NB4 (cell line): ENCODE data around the gene EBLN1.

ENCODE experiments used
- DNase-seq: peaks from one replicate; pipeline ENCODE4 v3.0.0; 2010; ENCODE audit warnings: low read depth
- H3K4me3 ChIP-seq: one replicate; pipeline ENCODE4 v1.5.1; 2011; ENCODE audit warnings: mild to moderate bottlenecking, low read depth, low read length, moderate library complexity
- MYC ChIP-seq: IDR thresholded peaks from 2 replicates; pipeline ENCODE4 v1.6.1; 2011; ENCODE audit warnings: low read depth, low read length
- POLR2A ChIP-seq: IDR thresholded peaks from 2 replicates; pipeline ENCODE4 v1.6.1; 2011; ENCODE audit warnings: mild to moderate bottlenecking; ENCODE audit not compliant: insufficient read length; ENCODE audit errors: extremely low read depth
- TF ChIP-seq, protein P1 (sequence below): IDR thresholded peaks from one replicate; pipeline ENCODE4 v1.5.1; 2012; ENCODE audit warnings: low read depth, low read length
- TF ChIP-seq, protein P2 (sequence below): IDR thresholded peaks from 2 replicates; pipeline ENCODE4 v1.6.1; 2011; ENCODE audit warnings: low read depth, low read length

The EBLN1 gene

DNA sequence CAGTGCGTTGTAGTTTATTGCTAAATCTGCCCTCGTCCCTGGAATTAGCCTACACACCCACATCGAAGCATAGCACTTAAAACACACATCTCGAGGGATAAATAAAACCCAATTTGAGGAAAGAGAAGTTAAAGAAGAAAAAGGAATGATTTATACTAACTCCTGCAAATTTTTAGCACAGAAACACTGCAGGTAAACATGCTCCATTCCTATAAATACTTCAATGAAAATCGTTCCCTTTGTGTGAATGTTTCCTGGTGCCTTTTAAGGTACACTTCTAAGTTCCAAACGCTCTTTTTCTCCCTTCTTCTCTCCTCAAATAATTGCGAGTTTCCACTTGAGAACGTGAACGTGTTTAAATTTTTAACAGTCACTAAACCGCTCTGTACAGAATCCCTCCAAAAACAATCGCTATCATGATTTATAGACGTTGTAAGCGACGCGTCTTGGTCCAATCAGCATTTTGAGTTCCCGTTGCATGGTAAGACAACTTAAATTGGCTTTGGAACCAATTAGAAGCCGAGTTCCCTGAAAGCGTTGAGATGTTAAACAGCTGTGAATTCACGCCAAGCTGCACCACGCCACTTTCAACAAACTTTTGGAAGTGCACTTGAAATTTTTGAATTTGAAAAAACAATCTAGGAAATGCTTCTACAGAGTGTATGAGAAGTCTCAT is 12.5 kb upstream of the EBLN1 start:
- peak; percentile 61 for DNase-seq

DNA sequence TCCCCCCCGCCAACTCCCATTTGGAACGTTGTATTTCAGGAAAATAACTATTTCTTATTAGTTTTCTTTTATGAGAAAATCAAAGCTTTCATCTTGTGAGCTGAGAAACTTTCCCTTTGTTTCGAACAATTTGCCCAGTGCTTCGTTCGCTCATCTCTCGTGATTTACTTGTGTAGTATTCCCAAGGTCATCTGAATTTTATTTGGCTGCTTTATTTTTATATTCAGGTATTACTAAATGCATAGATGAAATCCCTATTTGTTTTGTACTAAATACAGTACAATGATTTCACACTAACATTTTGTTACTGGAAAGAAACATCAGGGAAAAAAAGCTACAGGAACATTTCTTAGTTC is 12.0 kb upstream of the EBLN1 start:
- TF ChIP-seq MYC (no peak), POLR2A (no peak)
- TF ChIP-seq, protein P1, sequence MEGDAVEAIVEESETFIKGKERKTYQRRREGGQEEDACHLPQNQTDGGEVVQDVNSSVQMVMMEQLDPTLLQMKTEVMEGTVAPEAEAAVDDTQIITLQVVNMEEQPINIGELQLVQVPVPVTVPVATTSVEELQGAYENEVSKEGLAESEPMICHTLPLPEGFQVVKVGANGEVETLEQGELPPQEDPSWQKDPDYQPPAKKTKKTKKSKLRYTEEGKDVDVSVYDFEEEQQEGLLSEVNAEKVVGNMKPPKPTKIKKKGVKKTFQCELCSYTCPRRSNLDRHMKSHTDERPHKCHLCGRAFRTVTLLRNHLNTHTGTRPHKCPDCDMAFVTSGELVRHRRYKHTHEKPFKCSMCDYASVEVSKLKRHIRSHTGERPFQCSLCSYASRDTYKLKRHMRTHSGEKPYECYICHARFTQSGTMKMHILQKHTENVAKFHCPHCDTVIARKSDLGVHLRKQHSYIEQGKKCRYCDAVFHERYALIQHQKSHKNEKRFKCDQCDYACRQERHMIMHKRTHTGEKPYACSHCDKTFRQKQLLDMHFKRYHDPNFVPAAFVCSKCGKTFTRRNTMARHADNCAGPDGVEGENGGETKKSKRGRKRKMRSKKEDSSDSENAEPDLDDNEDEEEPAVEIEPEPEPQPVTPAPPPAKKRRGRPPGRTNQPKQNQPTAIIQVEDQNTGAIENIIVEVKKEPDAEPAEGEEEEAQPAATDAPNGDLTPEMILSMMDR: no peak
- TF ChIP-seq, protein P2, sequence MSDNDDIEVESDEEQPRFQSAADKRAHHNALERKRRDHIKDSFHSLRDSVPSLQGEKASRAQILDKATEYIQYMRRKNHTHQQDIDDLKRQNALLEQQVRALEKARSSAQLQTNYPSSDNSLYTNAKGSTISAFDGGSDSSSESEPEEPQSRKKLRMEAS: no peak
- H3K4me3 ChIP-seq: peak overlapping the region; percentile 79
- no peak for DNase-seq

More for the DNA sequence above, 12.5 kb upstream of the EBLN1 start:
- H3K4me3 ChIP-seq: peak overlapping the region; percentile 79
- TF ChIP-seq, protein P1: no peak
- no peak for TF ChIP-seq MYC
- TF ChIP-seq, protein P2: no peak
- no peak for TF ChIP-seq POLR2A

DNA sequence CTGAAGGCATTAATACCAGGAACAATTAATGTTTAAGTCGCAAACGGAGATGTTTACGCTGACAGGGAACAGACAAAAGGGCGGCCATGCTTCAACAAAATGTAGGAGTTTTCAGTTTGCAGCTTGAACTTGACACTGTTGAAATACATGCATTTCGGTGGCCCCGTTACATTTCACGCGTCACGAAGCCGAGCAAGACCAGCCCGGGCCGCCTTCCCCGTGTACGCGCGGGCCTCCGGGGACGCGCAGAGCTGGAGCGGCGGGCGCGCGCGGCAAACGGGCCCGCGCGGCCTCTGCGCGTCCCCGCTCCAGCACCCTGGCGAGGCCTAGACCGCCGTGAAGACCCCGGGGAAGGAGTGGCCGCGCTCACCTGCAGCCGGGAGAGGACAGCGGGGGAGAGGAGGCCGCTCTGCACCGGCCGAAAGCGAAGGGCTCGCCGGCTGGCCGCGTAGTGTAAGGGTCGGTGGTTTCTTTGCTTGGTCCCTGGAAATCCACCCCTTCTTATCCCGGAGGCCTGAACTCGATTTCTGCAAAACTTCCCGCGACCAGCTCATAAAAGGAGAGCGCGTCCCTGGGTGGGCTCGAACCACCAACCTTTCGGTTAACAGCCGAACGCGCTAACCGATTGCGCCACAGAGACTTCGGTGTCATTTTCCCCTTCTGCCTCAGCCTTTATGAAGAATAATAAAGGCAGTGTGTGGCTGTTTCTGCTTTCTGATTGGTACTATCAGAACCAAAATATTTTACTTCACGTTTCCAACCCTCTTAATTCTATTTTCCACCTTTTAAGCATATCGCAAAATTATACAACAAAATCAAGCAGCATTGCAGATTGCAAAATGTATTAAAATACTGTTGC is 11.4 kb upstream of the EBLN1 start:
- peak overlapping the region; percentile 79 for H3K4me3 ChIP-seq
- TF ChIP-seq, protein P2: peak; percentile 10; the same call in 1 of the 2 replicates
- no peak for TF ChIP-seq MYC
- TF ChIP-seq POLR2A: peak; percentile 44
- peak; percentile 86 for DNase-seq

DNA sequence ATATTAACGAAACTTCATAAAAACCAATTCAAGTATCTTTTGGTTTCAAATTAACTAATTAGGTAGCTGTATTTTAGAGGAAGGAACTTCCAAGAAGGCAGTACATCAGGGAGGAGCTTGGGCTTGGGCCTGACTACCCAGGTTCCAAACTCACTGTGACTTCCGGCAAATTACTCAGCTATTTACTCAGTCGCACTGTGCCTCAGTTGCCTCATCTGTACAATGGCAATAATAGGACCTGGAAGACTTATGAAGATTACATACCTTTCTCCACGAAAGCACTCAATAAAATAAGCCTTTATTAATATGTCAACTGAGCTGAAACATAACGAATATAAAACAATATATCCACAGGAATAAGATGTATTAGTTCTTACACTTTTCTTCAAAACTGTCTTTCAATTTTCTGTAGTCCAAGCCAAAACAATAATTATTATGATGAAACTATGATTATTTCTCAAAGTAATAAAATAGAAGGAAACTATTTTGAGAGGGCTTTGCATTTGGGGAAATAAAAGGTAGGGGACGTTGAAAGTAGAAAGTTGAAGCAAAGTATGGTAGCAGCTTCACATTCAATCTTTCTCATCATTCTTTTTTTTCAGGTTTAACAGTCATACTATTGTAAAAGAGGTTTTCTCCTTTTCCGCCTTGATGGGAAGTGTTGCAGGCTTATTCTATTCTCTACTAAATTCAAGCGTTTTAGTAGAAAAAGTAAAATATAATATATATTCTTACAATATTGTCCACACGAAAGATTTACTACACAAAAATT is 10.5 kb upstream of the EBLN1 start:
- no peak for DNase-seq
- H3K4me3 ChIP-seq: peak overlapping the region; percentile 67
- no peak for TF ChIP-seq POLR2A
- TF ChIP-seq, protein P2: no peak
- TF ChIP-seq, protein P1: no peak
- no peak for TF ChIP-seq MYC

DNA sequence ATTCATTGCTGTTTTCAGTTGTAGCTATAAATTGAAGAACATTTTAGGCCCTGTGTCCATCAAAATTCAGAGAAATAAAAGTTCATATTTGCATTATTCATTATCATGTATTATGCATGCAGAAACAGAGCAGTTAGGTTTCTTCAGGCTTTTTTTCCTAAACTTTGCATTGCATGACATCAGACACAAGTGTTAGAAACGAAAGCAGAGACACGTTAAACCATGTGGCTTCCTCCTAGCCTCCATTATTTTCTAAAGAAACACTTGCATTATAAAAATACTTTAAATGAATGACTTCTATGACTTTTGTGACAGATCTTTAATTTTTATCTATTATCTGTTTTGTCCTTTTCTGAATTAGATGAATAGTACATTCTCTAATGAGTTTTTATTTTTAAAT is 8.8 kb upstream of the EBLN1 start:
- H3K4me3 ChIP-seq: no peak overlapping the region
- TF ChIP-seq POLR2A: no peak
- TF ChIP-seq, protein P2: no peak
- TF ChIP-seq MYC: no peak
- TF ChIP-seq, protein P1: no peak
- DNase-seq: no peak
